GDM1 (cell line): Measurements from ENCODE around the gene CFAP52.
A peak's percentile ranks its signal among the peaks of the same experiment; 100 is the strongest.
"Not testable (repeated sequence)": the region's sequence is repeated elsewhere in the genome, so short reads cannot be mapped to it uniquely, and the experiment has no call there.

Experiments
- DNase-seq: peaks from one replicate; lab custom pipeline; 2025; lab: John Stamatoyannopoulos, UW

The CFAP52 gene

GRCh38 chr17:9576521-9577372 is at the start of gene CFAP52:
Gene CFAP52, plus strand, starts transcription at chr17:9576642. Its CDS starts 54 bp downstream, at chr17:9576696.
- peak; percentile 38 for DNase-seq

GRCh38 chr17:9527788-9528187 is 48.7 kb upstream of the CFAP52 start:
- DNase-seq = no peak

GRCh38 chr17:9529033-9529700 is 47.3 kb upstream of the CFAP52 start:
- no peak for DNase-seq

- DNase-seq = no peak
Measured at GRCh38 chr17:9531034-9531433, 45.4 kb upstream of the CFAP52 start.

GRCh38 chr17:9532715-9533114 is 43.7 kb upstream of the CFAP52 start:
- DNase-seq = no peak

- no peak for DNase-seq
Measured at GRCh38 chr17:9533441-9533840, 43.0 kb upstream of the CFAP52 start.

- DNase-seq = no peak
Measured at GRCh38 chr17:9536061-9536460, 40.4 kb upstream of the CFAP52 start.

- DNase-seq = no peak
Measured at GRCh38 chr17:9537177-9537776, 39.2 kb upstream of the CFAP52 start.

- no peak for DNase-seq
Measured at GRCh38 chr17:9538626-9539025, 37.8 kb upstream of the CFAP52 start.

- no peak for DNase-seq
Measured at GRCh38 chr17:9541718-9542117, 34.7 kb upstream of the CFAP52 start.

GRCh38 chr17:9544221-9544620 is 32.2 kb upstream of the CFAP52 start:
- DNase-seq = no peak

GRCh38 chr17:9549215-9549614 is 27.2 kb upstream of the CFAP52 start:
- DNase-seq = no peak

GRCh38 chr17:9553181-9553580 is 23.3 kb upstream of the CFAP52 start:
- DNase-seq = no peak

GRCh38 chr17:9553596-9553995 is 22.8 kb upstream of the CFAP52 start:
- no peak for DNase-seq

- DNase-seq = peak; percentile 29
Measured at GRCh38 chr17:9554715-9555114, 21.7 kb upstream of the CFAP52 start.

- no peak for DNase-seq
Measured at GRCh38 chr17:9557161-9557755, 19.2 kb upstream of the CFAP52 start.

GRCh38 chr17:9557857-9558256 is 18.6 kb upstream of the CFAP52 start:
- DNase-seq = no peak

- DNase-seq = no peak
Measured at GRCh38 chr17:9564104-9564503, 12.3 kb upstream of the CFAP52 start.

- DNase-seq = no peak
Measured at GRCh38 chr17:9566067-9566466, 10.4 kb upstream of the CFAP52 start.

- not testable (repeated sequence) for DNase-seq
Measured at GRCh38 chr17:9566739-9567138, 9.7 kb upstream of the CFAP52 start.

- DNase-seq = no peak
Measured at GRCh38 chr17:9568004-9568403, 8.4 kb upstream of the CFAP52 start.

GRCh38 chr17:9568957-9569588 is 7.4 kb upstream of the CFAP52 start:
- no peak for DNase-seq
